ENCODE measurements around the gene TNFRSF18. TPM values are rescaled to one million over a fixed set of nuclear protein-coding genes. Genes with fewer than 3 reads are reported as not detected.

TNFRSF18 gene
- total and polyA plus RNA-seq, 4 donors, result 0.17 to 0.24 (median 0.19) TPM; not detected in 1

DNA sequence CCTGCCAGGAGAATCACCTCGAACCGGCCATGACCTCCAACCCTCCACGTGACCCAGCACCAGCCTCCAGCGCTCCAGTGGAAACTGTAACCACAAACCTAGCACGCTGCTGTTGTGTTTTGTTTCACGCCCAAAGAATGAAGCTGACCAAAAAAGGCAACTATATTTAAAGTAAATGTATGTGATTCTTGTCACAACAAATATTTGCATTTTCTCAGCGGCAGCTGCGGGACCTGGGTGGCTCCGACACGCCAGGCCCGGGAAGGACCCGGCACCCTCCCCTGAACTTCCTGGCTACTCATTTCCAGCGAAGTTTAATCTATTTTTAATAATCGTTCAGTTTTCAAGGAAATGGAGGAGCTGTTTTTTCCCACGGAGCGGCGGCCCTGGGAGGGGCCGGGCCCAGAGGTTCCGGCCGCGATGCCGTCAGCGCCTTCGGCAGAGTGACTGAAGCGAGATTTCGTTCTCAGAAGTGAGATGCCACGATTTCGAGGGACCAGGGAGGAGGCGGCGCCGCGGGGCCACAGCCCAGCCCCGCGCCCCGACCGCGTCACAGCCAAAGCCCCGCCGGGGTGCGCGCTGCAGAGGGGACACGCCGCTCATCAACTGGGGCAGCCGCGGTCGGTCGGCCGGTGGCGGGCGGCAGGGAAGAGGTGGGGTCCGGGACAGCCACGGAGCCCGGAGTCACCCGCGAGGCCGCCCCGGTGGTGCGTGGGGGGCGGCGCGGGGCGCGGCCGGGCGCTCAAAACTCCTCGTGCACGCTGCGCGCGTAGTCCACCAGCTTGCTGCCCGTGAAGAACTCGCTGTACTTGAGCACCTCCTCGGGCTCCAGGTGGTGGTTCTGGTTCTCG is 10.6 kb upstream of the TNFRSF18 start:
- no peak overlapping the region for H3K9ac ChIP-seq (ENCODE audit: low read depth in 1 of 2, low read length in 2 of 2)
- peaks cover 16 to 51% (median 21%) of the 10 kb centered on the region in 4 donors for H3K36me3 ChIP-seq (ENCODE audit: control insufficient read depth in 4 of 4, insufficient read depth in 3 of 4, low read depth in 1 of 4, low read length in 3 of 4)
- TF ChIP-seq SP1 (IDR thresholded peaks at IDR 0.05) (no peak), ZBTB33 (IDR thresholded peaks at IDR 0.05) (no peak), TAF1 (conservative IDR thresholded peaks at IDR 0.05) (no peak), FOXA1 (IDR thresholded peaks at IDR 0.05) (no peak), RXRA (IDR thresholded peaks at IDR 0.05) (no peak), ATF3 (IDR thresholded peaks at IDR 0.05) (no peak), YY1 (IDR thresholded peaks at IDR 0.05) (no peak)
- TF ChIP-seq, protein P1, sequence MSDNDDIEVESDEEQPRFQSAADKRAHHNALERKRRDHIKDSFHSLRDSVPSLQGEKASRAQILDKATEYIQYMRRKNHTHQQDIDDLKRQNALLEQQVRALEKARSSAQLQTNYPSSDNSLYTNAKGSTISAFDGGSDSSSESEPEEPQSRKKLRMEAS (IDR thresholded peaks at IDR 0.05), result no peak
- H3K9me3 ChIP-seq (ENCODE audit: control insufficient read depth in 4 of 4, low read length in 3 of 4), result no peaks in the 10 kb centered on the region
- H3K4me3 ChIP-seq (ENCODE audit: low read depth in 1 of 3, low read length in 3 of 3), result no peak overlapping the region
- peaks cover 0 to 8% (median 0%) of the 10 kb centered on the region in 4 donors for H3K4me1 ChIP-seq (ENCODE audit: control insufficient read depth in 4 of 4, insufficient read depth in 4 of 4, low read length in 3 of 4)
- 94% methylated on average over 74 of the region's 74 CpGs for WGBS
- no peak overlapping the region for H3K27ac ChIP-seq (ENCODE audit: low read depth in 1 of 2, low read length in 2 of 2)
- no peak for DNase-seq (ENCODE audit: low spot score)
- no peaks in the 10 kb centered on the region for H3K27me3 ChIP-seq (ENCODE audit: control insufficient read depth in 4 of 4, insufficient read depth in 4 of 4, low read length in 3 of 4)

GRCh38 chr1:1215881-1216605 is 9.7 kb upstream of the TNFRSF18 start:
- Histone ChIP-seq H3K27me3 (ENCODE audit: control insufficient read depth in 4 of 4, insufficient read depth in 4 of 4, low read length in 3 of 4) (no peaks in the 10 kb centered on the region), H3K9ac (ENCODE audit: low read depth in 1 of 2, low read length in 2 of 2) (no peak overlapping the region), H3K27ac (ENCODE audit: low read depth in 1 of 2, low read length in 2 of 2) (no peak overlapping the region), H3K4me3 (ENCODE audit: low read depth in 1 of 3, low read length in 3 of 3) (no peak overlapping the region), H3K36me3 (ENCODE audit: control insufficient read depth in 4 of 4, insufficient read depth in 3 of 4, low read depth in 1 of 4, low read length in 3 of 4) (peaks cover 12 to 42% (median 16%) of the 10 kb centered on the region in 4 donors), H3K9me3 (ENCODE audit: control insufficient read depth in 4 of 4, low read length in 3 of 4) (no peaks in the 10 kb centered on the region), H3K4me1 (ENCODE audit: control insufficient read depth in 4 of 4, insufficient read depth in 4 of 4, low read length in 3 of 4) (peaks cover 0 to 8% (median 0%) of the 10 kb centered on the region in 4 donors)
- no peak for DNase-seq (ENCODE audit: low spot score)
- WGBS, result 90% methylated on average over 21 of the region's 21 CpGs
- no peak for TF ChIP-seq HNF4A (conservative IDR thresholded peaks at IDR 0.05)
- no peak for TF ChIP-seq FOXA1 (IDR thresholded peaks at IDR 0.05)
- TF ChIP-seq RAD21 (IDR thresholded peaks at IDR 0.05), result no peak
- no peak for TF ChIP-seq SP1 (IDR thresholded peaks at IDR 0.05)
- no peak for TF ChIP-seq JUND (IDR thresholded peaks at IDR 0.05)
- no peak for TF ChIP-seq REST (IDR thresholded peaks at IDR 0.05)
- no peak for TF ChIP-seq YY1 (IDR thresholded peaks at IDR 0.05)
- no peak for TF ChIP-seq NR2F2 (IDR thresholded peaks at IDR 0.05)
- no peak for TF ChIP-seq ZBTB33 (IDR thresholded peaks at IDR 0.05)
- TF ChIP-seq HNF4G (IDR thresholded peaks at IDR 0.05), result no peak
- TF ChIP-seq, protein P2, sequence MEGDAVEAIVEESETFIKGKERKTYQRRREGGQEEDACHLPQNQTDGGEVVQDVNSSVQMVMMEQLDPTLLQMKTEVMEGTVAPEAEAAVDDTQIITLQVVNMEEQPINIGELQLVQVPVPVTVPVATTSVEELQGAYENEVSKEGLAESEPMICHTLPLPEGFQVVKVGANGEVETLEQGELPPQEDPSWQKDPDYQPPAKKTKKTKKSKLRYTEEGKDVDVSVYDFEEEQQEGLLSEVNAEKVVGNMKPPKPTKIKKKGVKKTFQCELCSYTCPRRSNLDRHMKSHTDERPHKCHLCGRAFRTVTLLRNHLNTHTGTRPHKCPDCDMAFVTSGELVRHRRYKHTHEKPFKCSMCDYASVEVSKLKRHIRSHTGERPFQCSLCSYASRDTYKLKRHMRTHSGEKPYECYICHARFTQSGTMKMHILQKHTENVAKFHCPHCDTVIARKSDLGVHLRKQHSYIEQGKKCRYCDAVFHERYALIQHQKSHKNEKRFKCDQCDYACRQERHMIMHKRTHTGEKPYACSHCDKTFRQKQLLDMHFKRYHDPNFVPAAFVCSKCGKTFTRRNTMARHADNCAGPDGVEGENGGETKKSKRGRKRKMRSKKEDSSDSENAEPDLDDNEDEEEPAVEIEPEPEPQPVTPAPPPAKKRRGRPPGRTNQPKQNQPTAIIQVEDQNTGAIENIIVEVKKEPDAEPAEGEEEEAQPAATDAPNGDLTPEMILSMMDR (IDR thresholded peaks at IDR 0.05; ENCODE audit: low read depth, low read length, missing input control), result no peak
- no peak for TF ChIP-seq TAF1 (conservative IDR thresholded peaks at IDR 0.05)
- TF ChIP-seq GABPA (IDR thresholded peaks at IDR 0.05 in 1 of 2, conservative IDR thresholded peaks at IDR 0.05 in 1 of 2), result no peak
- TF ChIP-seq RXRA (IDR thresholded peaks at IDR 0.05), result no peak
- TF ChIP-seq FOXA2 (IDR thresholded peaks at IDR 0.05), result no peak
- TF ChIP-seq, protein P1 (IDR thresholded peaks at IDR 0.05), result no peak
- TF ChIP-seq EGR1 (IDR thresholded peaks at IDR 0.05; ENCODE audit: low read depth in 2 of 2), result no peak
- no peak for TF ChIP-seq ATF3 (IDR thresholded peaks at IDR 0.05)
